HG02943 (cell line): ENCODE data around the gene ADARB2.

Experiments
- ATAC-seq: cut with Tn5 transposase; IDR thresholded peaks from one replicate; pipeline ENCODE4 v1.9.1; 2021; ENCODE audit warnings: mild to moderate bottlenecking, low read depth, moderate library complexity; ENCODE audit not compliant: unreplicated experiment

ADARB2 gene

GRCh38 chr10:1575481-1576244 lies 161.7 kb downstream of the ADARB2 start:
- ATAC-seq = no peak

DNA sequence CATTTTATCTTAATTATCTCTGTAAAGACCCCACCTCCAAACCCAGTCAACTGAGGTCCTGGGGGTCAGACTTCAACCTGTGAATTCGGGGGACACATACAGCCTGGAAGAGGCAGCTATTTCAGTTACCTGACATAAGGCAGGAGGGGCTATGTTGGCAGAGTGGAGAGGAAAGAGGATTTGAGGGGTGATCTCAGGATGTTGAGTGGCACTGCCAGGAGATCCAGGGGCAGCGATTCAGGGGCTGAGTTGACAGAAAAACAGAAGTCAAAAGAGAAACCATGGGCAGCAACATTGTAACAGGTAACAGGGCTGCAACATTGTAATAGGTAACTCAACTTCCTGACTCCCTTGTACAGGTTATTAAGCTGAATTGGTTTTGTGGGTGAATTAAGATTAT lies 162.6 kb downstream of the ADARB2 start:
- no peak for ATAC-seq

DNA sequence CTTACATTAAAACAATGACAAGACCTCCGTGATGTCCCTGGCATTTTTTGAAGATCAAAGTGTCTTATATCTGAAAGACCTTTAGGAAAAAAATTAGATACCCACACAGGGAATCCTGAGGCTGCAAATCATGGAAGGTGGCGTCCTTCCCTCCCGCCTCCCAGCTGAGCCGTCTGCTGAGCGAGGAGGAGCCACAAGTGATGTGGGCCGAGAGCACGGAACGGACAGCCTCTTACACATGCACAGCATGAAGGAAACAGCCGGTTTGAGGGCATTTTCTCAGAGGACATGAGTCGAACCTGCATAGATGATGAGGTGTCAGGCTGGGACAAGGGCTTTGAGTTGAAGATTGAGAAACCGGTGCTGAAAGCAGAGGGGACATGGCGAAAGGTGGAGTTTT lies 163.3 kb downstream of the ADARB2 start:
- ATAC-seq = no peak

DNA sequence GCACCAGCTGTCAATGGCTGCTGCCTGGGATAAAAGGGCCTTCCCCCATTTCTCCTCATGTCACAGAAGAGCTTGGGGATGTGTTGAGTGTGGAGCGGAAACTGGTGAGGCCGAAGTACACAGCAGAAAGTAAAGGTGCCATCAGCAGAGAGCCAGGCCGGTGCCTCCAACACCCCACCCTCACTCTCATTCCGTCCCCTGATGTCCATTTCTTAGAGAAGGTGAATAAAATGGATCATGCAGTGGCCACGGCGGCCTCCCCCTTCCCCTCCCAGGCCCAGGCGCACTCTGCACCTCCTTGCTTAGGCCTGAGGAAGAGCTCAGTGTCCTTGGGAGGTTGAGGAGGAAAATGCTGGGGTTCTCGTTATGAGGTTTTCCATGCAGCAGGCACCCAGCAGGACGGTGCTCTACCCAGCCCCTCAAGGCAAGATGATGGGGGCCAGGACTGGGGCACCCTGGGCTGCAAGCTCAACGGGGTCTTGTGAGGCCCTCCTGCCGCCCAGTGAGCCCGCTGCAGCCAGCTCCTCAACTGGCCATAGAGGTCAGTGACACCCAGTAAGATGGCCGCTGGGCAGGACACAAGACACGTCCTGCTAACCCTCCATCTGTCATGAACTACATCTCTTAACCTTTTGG lies 163.9 kb downstream of the ADARB2 start:
- no peak for ATAC-seq

DNA sequence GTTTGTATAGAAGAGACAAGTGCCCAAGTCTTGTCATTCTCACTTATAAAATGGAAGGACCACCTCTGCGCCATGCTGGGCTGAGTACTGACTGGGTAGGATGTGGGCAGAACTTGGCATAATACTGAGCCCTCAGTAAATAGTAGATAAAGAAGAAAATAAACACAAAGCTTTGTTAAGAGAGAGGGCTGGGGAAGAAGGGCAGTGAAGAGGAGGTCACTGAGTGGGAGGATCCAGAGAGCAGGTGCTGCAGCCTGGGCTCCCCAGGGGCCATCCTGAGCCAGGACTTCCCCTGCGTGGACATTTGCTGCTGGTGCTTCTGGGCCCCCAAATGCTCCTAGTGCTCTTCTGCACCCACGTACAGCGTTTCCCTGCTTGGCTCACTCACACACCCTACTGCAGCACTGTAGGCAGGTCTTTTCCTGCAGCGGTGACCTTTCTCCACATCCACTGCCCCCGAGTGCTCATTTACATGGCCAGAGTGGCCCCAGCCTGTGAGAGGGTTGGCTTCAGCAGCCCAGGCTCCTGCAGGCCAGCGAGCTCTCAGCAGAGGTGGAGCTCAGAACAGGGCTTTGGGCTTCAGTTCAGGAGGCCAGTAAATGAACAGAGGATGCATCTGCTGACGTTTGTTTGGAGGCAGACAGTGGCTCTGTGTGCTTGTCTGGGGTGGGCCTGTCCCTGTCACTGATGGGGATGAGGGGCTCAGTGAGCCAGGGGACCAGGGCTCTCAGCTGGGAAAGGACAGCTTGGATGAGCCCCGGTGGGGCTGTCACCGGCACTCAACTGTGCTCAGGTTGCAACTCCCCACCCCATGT lies 164.6 kb downstream of the ADARB2 start:
- no peak for ATAC-seq

DNA sequence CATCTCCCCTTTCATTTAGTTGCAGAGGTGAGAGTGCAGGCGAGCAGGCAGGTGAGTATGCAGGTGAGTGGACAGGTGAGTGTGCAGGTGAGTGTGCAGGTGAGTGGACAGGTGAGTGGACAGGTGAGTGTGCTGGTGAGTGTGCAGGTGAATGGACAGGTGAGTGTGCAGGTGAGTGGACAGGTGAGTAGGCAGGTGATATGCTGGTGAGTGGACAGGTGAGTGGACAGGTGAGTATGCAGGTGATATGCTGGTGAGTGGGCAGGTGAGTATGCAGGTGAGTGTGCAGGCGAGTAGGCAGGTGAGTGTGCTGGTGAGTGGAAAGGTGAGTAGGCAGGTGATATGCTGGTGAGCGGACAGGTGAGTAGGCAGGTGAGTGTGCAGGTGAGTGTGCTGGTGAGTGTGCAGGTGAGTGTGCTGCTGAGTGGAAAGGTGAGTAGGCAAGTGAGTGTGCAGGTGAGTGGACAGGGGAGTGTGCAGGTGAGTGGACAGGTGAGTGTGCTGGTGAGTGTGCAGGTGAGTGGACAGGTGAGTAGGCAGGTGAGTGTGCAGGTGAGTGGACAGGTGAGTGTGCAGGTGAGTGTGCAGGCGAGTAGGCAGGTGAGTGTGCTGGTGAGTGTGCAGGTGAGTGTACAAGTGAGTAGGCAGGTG lies 165.6 kb downstream of the ADARB2 start:
- ATAC-seq = no peak

DNA sequence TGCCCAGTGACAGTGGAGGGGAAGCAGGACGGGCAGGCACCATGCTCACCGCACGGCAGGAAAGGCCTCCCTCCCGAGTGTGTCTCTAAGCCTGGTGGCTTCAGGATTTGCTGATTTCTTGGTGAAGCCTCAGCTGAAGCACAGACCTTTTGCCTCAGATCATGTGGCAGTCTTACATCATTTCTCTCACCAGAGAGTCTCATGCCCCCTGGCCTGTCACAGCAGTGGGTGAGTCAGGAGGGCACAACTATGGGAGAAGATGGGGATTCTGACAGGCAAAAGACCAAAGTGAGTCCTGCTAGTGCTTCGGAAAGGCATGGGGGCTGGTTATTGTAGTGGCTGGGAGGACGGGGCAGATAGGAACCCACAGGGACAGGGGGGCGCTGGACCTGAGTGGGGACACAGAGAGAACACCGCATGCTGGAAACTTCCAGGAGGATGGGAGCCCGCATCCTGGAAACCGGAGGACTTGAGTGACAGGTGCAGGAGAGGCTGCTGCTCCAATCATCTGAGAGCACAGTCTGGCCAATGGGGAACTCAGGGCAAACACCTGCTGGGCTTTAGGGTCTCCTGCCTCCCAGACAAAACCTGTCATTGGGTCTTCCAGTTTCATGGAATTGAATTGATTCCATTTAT lies 166.8 kb downstream of the ADARB2 start:
- ATAC-seq = no peak

DNA sequence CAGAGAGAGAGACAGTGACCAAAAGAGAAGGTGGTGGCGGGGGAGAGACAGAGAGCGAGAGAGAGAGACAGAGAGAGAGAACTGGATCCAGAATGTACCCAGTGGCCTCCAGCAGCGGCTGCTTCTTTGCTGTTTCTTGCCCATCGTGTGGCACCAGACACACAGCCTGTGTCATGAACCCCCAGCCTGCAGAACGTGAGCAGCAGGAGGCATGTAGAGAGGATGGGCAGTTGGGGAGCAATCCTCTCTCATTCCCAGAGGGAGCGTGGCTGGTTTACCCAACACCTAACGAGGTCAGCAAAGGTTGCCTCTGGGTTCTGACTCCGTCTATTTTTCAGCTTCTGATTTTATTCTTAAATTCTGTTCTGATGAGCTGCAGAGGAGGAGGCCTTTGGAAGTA lies 168.1 kb downstream of the ADARB2 start:
- ATAC-seq = no peak

DNA sequence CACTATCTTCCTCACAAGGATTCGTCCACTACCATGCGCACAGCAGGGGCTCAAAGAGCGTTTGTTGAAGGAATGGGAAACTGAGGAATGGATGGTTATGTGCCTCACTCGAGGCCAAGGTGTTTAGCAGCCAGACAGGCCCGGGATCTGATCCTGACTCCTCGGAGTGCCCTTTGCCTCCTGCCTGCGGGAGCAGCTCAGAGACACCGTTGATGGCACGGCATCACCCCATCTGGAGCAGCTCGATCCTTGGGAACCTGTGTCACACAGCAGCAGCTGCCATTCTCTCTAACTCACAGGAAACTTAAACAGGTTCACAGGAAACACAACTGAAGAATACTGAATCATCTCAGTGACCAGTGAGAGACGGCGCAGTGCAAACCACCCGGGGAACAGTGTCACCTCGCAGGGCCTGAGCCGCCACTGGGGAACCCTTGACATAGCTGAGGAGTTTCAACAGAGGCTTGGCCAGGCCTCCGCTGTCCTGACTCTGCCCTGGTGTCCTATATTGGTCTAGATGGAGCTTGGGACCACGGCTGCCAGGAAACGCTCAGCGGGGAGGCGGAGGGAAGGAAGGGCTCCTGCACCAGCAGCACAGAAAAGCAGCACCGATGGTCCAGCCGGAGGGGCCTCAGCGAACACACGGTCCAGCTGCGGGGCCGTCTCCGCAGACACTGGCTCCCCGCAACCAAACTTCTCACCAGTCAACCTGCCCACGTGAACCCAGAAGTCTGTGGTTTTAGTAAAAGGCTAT lies 169.4 kb downstream of the ADARB2 start:
- no peak for ATAC-seq

DNA sequence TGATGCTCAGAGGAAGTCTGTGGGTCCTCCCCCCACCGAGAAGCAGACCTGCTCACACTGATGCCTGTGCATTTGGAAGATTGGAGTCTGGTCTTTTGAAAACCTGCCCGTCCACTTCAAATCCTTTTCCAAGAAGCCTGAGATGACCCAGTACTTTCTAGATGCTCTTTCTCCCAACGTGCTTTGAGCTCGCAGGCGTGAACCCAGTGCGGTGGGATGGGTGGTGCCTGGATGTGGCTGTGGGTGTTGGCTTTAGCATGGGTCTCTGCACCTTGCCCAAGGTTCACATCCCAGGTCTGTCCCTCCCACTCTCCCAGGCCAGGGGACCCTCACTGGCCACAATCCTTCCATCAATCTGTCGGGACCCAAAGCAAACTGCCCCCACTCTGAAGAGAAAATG lies 170.2 kb downstream of the ADARB2 start:
- ATAC-seq = no peak

- no peak for ATAC-seq
Measured at GRCh38 chr10:1564791-1565190, 172.5 kb downstream of the ADARB2 start.

DNA sequence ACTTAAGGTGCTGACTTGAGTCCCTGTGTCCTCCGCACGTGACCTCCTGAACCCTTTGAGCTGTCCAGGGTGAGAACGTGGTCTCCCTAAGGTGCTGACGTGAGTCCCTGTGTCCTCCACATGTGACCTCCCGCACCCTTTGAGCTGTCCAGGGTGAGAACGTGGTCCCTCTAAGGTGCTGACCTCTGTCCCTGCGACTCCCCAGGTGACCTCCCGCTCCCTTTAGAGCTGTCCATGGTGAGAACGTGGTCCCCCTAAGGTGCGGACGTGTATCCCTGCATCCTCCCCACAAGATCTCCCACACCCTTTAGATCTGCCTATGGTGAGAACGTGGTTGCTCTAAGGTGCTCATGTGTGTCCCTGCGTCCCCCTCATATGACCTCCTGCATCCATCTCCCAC lies 174.3 kb downstream of the ADARB2 start:
- no peak for ATAC-seq

DNA sequence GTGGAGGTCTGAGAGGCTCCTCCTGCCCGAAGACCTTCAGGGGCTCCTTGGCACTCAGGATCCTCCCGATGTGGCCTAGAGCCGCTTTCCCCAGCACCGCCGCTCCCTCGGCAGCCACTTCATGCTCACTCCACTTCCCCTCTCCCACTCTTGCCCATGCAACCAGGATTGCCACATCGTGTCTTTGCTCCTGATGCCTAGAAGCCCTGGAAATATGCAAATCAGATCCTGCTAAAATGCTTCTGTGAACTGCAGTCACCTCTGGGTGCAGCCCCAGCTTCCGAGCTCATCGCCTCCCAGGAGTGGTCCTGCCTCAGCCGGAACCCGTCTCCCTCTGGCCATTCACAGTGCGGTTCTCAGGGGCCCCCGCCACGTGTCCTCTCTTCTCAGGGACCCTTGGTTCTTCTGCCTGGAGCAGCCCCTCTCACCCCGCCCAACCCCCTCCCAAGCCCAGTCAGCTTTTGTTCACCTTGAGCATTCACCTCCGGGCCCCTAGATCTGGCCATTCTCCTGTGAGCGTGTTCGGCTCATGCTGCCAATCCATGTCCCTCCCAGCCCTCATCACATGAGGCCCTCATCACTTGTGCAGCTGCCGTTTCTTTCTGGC lies 175.5 kb downstream of the ADARB2 start:
- no peak for ATAC-seq

DNA sequence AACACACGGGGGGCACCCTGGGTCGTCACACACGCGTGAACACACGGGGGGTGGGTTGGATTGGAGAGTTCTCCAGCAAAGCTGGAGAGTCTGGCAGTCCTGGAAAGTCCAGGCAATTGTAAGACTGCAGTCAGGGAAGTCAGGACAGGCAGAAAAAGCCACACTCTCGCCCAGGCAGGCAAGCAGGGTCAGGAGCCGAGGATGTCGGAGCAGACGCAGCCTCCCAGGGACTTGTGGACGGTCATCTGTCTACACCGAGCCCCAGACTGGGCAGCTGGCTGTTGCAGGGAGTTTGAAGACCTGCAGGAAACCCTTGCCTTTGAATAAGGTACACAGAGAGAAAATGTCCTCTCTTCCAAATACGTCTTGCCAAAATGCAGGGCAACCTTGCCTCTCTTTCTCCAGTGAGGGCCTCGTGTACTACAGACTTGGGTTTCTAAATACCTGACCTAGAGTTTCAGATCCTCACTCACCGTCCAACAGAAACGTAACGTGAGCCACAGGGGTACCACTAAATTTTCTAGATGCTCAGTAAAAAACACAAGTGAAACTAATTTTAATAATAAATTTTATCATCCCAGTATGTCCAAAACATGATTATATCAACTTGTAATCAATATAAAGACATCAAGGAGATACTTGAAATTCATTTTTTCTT lies 176.7 kb downstream of the ADARB2 start:
- no peak for ATAC-seq

DNA sequence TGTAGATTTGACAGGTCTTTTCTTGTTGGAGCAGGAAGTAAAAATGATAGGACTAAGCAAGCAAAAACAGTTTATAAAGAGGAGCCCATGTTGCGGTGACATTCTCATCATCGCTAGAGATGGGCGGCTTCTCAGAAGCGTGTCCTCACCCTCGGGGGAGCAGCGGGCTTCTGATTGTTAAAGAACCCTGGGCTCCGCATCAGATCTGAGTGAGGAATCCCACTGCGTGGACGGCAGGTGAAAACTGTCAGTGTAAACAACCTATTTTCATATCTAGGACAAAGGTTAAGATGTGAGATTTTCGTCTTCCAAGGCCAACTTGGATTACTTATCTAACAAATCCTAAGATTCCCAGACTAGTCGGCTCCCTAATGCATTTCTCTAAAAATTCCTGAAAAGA lies 177.6 kb downstream of the ADARB2 start:
- ATAC-seq = no peak

DNA sequence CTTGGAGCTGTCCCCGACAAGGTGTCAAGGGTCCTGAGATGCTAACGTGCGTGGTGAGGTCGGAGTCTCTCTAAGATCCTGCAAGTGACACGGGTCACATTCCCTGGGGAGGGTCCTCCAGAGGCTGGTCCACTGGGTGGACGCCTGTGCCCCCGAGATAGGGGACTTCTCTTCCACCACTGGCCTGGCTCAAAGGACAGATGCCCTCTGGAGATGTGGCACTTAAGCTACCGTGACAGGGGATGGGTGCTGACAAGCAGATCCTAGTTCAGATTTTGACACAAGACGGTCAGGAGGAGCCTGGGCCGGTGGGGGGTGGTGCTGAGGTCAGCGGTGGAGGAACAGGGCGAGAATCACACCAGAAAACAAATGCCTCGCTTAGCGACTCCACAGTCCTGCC lies 178.0 kb downstream of the ADARB2 start:
- no peak for ATAC-seq

DNA sequence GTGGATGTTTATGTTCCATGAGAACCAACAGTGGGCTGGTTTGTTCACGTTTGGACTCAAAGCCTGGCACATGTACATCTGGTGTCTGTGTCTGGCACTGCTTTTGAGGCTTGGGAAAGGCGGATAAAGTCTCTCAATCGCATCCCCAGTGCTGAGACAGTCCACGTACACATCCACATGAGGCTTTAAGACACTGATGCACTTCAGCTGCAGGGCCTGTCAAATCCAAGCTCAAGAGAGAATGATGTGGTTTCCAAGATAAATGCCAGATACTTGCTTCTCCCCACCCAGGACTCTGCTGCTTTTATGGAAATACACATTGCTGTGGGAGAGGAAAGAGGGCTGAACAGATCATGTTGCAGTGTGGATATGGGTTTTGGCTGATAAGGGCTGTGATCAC lies 178.4 kb downstream of the ADARB2 start:
- no peak for ATAC-seq

GRCh38 chr10:1557081-1557480 lies 180.2 kb downstream of the ADARB2 start:
- no peak for ATAC-seq

- no peak for ATAC-seq
Measured at GRCh38 chr10:1556496-1556895, 180.8 kb downstream of the ADARB2 start.
